Endothelial cell of umbilical vein (primary cell): Measurements from ENCODE around the gene SLC16A6.
"Not testable (repeated sequence)": the region's sequence is repeated elsewhere in the genome, so short reads cannot be mapped to it uniquely, and the experiment has no call there.

Experiments
- CTCF ChIP-seq, 2 donors: IDR thresholded peaks; 1 replicate in 1 of 2; 2 replicates in 1 of 2; pipeline ENCODE4 v1.5.1; 2011; ENCODE audit warnings: low read length in 2 of 2, mild to moderate bottlenecking in 2 of 2, moderate library complexity in 2 of 2, control low read depth in 1 of 2, inconsistent platforms in 1 of 2, low read depth in 1 of 2; ENCODE audit not compliant: insufficient read depth in 1 of 2; ENCODE audit errors: extremely low read depth in 1 of 2
- FOS ChIP-seq: IDR thresholded peaks from 2 replicates; pipeline ENCODE4 v1.6.1; 2011; ENCODE audit warnings: mild to moderate bottlenecking, low read length, moderate library complexity, borderline replicate concordance; ENCODE audit not compliant: insufficient read depth
- POLR2A ChIP-seq: IDR thresholded peaks from 2 replicates; pipeline ENCODE4 v1.6.1; 2012; ENCODE audit warnings: low read depth, mild to moderate bottlenecking, control low read depth, low read length
- TF ChIP-seq, protein P1 (sequence below): IDR thresholded peaks from 2 replicates; pipeline ENCODE4 v1.6.1; 2011; ENCODE audit not compliant: insufficient read depth, insufficient read length

GRCh38 chr17:68253426-68253825, 37.5 kb downstream of the SLC16A6 start:
- TF ChIP-seq, protein P1, sequence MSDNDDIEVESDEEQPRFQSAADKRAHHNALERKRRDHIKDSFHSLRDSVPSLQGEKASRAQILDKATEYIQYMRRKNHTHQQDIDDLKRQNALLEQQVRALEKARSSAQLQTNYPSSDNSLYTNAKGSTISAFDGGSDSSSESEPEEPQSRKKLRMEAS = not testable (repeated sequence)
- TF ChIP-seq CTCF (IDR thresholded peaks at IDR 0.05; ENCODE audit: extremely low read depth in 1 of 2, insufficient read depth in 1 of 2, low read depth in 1 of 2, low read length in 2 of 2); POLR2A; FOS: not testable (repeated sequence)
